Activated CD4-positive, CD25-positive, alpha-beta regulatory T cell treated with anti-CD3 and anti-CD28 coated beads, Interleukin-2, amount 50 U/mL, for 16 hours (primary cell): ENCODE results near the gene GPR50.
A peak's percentile ranks its signal among the peaks of the same experiment; 100 is the strongest.

Source experiments
- DNase-seq: peaks from one replicate; pipeline ENCODE4 v3.0.0-alpha.2; 2020; ENCODE audit warnings: low read depth, low spot score

GPR50 gene

DNA sequence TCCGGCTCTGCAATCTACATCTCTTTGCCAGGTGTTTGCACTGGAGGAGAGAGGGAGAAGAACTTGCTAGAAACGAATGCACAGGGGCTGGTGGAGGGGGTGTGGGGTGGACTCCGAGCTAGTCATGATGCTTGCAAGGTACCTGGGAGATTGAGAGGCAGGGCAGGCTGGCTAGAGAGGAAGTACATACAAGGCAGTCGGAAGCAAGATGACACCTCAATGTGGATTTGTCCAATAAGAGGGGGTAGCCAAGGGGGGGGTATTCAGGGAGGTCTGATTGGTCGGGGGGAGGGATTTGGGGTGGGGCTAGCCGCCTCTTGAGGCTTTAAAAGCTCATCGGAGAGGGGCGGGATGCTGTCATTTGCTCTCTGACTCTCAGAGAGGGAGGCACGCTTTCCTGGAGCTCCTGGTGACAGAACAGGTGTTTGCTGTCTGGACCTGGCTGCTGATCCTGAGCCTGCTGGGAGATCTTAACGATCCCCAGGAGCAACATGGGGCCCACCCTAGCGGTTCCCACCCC lies at the start of gene GPR50:
Gene GPR50, plus strand, starts transcription at position 354 of the 520 bp plus-strand sequence. Its CDS starts 138 bp downstream, at position 492.
- DNase-seq, result no peak

DNA sequence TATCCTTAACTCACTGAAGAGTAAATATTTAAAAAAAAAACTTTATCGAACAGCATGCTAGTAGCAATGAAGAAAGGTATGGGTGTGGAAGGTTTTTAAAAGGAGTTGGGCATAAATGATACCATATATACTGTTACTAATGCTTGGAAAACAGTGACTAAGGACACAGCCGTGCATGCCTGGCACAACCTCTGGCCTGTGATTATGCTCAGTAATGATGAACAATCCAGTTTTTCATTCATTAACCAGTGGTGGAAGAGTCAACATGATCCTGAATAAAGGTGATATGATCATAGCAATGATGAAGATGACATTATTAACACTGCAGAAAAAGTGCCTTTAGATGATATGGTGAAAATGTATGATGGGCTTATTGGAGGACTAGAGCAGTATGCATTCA lies 43.9 kb upstream of the GPR50 start:
- DNase-seq, result no peak

DNA sequence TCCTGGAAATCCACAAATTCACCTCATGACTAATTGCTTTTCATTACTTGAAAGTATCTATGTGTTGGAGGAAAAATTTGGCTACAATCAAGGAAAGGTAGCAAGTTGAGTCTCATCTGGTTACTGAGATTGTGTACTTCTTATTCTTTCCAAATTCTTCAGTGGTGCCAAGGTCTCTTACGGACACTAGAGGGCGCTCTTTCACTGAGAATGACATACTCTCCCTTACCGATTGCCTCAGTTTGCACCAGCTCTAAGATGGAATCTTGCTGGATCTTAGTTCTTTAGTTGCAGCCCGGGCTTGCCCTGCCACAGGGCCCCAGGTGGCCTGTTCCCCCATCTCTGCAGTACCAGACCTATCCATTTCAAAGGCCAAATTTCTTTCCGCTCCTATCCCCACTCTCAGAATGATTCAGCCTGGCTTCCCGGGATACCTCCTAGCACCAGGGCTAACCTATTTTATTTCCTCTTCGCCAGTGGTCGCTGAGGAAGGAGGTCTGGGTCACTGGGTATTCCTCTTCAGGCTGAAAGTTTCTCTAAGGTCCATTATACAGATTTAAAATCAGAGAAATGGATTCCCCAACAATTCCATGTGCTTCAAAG lies 24.6 kb upstream of the GPR50 start:
- DNase-seq, result peak; percentile 18

DNA sequence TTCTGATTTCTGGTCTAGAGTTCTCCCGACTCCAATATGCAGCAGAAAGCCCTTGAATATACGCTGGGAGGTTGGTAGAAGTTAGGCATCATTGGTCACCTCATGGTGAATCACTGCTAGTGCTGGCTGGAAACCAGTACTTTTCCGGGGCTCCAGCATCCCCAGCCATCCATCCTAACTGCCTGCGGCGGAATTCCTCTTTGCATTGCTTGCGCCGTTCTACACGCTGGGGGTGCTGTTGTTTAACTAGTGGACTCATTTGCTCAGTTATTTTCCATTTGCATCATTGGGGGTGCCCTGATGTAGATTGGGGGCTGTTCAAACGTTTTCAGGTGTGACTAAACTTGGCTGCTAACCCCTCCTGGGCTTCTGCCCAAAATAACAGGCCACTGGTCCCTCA lies 23.3 kb upstream of the GPR50 start:
- no peak for DNase-seq

DNA sequence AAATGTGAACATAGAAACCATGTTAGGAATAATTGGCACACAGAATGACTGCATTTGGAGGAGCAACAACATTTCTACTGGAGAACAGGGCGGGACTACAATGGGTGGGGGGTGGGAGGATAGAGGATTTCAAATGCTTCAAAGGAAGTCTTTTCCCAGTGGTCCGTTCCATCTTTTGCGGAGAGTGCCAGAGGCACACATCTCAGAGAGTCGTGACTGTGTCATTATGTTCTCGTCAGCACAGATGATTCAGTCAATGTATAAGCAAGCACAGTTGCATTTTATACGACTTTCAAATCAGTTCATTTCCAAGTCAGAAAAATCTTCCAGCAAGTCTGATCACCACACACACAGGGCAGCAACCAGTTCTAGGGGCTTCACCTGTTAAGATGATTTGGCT lies 22.7 kb upstream of the GPR50 start:
- DNase-seq, result no peak

DNA sequence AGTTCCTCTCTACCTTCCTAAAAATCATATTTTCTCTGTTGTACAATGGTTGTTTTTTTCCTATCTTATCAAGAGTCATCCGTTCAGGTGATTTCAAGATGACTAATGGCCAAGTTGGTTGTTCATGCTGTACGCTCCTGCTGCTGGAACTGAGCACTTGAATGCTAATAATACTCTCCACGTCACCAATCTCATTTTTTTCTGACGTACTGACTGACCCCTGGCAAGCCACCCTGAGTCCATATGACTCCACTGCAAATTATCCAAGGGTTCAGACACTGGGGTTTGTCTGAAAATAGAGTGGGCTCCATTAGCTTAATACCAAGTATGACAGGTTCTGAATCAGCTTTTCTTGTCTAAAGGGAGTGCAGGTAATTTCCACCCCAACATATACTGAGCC lies 21.1 kb upstream of the GPR50 start:
- DNase-seq, result no peak

DNA sequence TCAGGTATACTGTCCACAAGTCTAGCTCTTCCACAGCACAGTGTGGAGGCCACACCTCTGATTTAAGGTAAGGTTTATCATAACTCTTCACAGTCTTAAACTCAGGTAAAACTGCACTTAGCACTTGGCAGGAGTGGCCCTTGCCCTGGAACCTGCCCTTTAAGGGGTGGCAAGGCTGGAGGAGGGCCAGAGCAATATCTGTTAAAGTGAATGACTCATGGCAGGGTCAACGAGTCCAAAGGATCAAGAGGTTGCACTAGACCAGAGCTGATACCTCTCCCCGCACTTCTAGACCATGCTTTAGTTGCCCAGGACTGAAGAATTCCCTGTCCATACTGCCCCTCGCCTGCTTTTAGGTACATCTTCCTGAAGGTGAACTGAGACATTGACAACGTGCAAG lies 14.7 kb upstream of the GPR50 start:
- DNase-seq, result no peak

DNA sequence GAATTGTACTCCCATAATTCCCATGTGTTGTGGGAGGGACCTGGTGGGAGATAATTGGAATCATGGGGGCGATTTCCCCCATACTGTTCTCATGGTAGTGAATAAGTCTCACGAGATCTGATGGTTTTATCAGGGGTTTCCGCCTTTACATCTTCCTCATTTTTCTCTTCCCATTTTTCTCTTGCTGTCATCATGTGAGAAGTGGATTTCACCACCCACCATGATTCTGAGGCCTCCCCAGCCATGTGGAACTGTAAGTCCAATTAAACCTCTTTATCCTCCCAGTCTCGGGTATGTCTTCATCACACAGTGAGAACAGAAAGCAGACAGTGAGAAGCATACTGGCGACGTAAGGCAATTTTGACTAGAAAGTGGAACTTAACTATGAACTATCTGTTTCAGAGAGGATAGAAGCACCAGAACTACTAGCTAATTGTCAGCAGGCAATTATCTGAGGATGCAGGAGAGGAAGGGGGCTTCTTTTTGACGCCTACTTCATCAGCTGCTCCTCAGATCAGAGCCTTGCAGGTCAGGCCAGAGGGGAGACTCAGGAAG lies 8.5 kb upstream of the GPR50 start:
- DNase-seq, result no peak

DNA sequence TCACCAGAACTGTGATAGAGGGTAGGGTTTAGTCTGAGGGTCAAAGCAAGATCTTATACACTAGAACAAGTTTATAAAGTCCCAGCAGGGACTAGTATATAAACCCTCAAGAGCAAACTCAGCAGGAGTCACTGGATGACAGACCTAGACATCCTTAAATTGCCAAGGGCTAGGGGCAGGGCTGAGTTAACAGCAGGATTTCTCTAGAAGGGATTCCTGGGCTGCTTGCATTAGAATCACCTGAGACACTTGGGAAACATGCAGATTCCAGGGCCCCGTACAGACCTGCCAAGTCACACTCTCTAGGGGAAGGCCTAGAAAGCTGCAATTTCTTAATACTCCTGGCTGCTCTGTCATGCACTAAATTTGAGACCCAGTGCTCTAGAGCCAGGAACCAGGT lies 6.6 kb upstream of the GPR50 start:
- no peak for DNase-seq

DNA sequence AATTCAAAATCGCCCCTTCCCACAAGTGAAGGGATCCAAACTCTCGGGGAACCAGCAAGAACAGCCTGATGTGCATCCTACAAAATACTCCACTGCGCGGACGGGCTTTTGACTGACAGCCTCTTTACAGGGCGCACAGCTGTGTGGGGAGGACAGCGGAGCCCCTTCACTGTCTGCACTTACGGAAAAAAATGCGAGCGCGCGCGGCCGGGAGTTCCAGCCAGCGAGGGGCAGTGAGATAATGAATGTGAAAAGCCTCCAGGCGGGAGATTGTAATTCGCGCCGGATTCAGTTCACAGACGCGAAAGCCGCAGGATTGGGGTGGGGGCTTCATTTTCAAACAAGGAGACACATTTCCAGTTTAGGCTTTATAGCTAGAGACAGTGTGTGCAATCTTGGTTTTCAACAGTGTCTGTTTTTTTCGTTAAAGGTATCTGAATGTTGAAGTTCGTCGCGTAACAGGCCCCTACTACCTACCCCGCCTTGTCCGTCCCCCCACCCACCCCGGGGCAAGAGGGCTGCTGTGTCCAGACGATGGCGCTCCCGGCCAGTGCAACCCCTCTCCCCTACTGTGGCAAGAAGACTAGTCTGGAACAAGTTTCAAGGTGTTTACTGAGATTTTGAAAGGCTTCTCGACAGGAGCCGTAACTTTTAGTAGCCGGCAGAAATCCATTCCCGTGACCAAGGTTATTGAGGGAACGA lies 1.7 kb upstream of the GPR50 start:
- DNase-seq, result no peak

DNA sequence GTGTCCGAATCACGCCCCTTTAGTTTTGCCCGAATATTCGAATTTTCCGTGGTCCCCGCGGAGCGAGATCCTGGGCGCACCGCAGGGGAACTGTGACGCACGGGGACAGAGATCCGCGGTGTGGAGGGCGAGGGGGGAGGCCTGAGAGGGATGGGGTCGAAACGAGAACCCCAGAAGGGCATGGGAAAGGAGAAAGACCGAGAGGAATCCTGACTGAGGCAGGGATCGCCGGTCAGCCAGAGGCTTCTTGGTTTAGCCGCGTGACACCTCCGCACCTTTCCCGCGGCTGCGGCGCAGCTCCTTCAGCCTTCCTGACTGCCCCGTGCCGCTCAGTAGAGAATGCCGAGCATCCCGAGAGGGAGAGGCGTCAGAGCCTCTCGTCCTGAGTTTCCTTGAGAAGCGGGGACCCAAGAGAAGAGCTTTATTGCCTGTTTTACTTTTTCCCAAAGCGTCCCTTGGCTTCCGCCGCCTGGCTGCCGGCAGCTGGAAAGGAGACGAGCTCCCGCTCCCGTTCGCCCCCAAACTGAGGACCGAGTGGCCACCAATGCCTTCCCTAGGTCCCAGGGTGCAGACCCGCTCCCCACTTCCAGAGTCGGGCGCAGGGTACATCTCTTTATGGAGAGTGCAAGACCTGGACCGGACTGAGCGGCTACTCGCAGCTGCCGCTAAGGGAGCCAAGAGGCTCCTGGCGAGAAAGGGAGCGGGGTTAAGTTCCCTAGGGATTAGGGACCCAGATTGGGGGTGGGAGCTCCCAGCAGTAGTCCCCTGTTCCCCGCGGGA lies 911 bp upstream of the GPR50 start:
- no peak for DNase-seq

DNA sequence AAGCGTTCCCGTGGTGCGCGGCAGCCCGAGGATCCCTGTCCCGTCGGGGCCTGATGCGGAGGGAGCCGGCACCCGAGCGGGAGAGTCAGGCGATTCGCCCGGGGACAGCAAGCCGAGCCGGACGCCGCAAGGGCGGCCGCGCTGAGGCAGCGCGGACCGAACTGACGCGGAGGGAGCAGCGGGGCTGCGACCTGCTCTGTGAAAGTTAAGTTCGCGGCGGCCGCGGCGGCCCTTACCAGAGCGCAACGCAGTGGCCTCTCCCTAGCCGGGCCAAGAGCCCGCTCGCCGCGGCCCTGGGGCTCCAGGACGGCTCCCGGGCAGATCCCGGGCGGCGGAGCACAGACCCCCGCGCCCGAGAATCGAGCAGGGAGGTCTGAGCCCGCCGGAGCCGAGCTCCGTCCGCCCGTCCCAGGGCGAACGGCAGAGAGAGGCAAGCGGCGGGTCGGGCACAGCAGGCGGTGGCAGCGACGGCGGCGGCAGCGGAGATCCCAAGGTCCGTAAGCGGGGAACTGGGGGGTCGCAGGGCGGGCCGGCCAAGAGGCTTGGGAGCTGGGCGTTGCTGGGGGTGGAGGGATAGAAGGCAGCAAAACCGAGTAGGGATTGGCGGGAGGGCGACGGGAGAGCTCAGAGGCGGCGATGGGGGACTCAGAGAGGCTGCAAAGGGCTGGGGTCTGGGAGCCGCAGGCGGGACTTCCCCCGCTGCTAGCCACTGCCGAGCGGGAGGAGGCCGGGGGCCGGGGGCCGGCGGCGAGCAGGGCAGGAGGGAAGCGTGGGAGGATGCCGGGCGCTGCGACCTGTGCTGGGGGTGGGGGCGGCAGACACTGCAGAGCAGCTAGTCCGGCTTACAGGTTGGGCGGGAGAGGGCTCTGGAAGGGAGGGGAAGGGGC lies 1.0 kb downstream of the GPR50 start:
- DNase-seq, result no peak

DNA sequence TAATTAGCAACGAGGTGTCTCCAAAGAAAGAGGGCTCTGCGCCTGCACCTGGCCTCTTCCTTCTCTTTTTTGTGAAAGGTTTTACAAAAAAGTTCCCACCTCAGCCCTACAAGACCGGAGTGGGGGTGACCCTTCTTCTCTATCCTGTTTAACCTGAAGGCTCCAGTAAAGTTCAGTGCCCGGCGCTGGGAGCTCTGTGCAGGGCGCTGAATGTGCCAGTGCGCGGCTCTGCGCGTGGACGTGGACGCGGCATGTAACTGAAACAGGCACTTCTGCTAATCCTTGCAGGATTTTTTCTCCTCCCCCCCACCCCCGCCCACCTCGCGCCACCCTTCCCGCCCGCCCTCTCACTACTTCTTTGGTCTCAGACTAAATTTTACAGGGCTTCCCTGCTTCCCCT lies 2.4 kb downstream of the GPR50 start:
- DNase-seq, result no peak

DNA sequence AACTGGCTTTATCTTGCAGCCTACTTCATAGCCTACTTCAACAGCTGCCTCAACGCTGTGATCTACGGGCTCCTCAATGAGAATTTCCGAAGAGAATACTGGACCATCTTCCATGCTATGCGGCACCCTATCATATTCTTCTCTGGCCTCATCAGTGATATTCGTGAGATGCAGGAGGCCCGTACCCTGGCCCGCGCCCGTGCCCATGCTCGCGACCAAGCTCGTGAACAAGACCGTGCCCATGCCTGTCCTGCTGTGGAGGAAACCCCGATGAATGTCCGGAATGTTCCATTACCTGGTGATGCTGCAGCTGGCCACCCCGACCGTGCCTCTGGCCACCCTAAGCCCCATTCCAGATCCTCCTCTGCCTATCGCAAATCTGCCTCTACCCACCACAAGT lies 4.0 kb downstream of the GPR50 start:
- DNase-seq, result no peak

DNA sequence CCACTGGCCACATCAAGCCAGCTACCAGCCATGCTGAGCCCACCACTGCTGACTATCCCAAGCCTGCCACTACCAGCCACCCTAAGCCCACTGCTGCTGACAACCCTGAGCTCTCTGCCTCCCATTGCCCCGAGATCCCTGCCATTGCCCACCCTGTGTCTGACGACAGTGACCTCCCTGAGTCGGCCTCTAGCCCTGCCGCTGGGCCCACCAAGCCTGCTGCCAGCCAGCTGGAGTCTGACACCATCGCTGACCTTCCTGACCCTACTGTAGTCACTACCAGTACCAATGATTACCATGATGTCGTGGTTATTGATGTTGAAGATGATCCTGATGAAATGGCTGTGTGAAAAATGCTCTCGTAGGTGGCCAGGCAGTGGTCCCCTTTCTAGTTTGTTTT lies 4.7 kb downstream of the GPR50 start:
- DNase-seq, result no peak

DNA sequence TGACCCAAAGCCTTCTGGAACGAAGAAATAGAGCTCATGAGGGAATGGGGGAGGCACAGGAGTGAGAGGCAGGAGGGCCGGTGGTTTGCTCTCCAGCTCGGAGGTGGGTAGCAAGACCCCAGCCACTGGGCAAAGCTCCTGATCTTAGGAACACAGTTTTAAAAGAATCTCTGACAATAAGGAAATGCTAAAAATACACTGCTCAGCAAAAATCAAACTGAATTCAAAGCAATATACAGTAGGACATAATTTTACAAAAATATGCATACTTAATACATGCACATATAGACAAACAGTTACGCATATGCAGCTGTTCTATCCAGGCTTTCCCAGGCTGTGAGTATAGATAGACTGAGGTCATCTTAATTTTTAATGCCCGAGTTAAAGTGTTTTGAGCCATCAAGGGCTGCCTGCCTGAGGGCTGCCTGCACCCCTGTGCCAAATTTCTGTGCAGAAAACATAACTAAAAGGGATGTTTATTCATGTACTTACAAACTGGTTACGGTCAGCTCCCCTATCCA lies 6.9 kb downstream of the GPR50 start:
- DNase-seq, result no peak

DNA sequence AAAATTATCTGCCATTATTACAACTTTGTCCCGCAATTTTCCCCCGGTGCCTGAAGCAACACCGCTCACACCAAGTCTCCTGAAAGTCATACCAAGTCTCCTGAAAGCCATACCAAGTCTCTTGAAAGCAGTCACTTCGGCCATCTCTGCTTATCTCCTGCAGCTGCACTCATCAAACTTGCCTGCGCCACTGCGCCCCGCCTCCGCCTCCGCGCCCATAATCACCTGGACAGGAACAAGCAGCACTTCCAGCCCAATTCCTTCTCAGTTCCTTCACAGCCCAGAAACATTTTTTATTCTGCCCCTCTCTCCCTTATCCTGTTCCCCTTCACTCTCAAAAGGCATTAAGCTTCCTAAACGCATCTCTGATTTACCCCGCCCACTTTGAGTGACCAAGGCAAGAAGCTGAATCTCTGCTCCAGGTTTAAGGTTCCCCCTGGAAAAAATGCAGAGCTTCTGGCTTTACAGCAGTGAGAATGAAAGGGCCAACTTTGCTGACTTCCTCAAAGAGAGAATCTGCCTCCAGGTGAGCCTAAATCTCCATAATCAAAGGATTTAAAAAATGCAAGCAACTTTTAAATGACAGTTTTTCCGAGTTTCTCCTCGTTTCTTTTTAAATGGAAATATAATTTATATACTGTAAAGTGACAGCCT lies 7.7 kb downstream of the GPR50 start:
- no peak for DNase-seq

DNA sequence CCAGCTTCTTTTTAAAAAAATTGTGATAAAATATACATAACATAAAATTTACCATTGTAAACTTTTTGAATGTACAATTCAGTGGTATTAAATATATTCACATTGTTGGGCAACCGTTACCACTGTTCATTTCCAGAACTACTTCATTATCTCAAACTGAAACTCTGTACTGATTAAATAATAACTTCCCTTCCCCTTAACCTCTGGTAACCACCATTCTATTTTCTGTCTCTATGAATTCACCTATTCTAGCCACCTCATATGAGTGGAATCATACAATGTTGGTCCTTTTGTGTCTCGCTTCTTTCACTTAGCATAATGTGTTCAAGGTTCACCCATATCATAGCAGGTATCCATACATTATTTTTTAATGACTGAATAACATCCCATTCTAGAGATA lies 8.3 kb downstream of the GPR50 start:
- no peak for DNase-seq

DNA sequence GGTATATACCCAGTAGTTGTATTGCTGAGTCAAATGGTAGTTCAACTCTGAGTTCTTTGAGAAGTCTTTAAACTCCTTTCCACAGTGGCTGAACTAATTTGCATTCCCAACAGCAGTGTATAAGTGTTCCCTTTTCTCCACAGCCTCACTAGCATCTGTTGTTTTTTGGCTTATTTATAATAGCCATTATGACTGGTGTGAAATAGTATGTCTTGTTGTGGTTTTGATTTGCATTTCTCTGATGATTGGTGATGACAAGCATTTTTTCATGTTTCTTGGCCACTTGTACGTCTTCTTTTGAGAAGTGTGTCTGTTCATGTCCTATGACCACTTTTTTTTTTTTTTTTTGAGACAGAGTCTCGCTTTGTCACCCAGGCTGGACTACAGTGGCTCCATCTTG lies 30.5 kb downstream of the GPR50 start:
- DNase-seq, result no peak

DNA sequence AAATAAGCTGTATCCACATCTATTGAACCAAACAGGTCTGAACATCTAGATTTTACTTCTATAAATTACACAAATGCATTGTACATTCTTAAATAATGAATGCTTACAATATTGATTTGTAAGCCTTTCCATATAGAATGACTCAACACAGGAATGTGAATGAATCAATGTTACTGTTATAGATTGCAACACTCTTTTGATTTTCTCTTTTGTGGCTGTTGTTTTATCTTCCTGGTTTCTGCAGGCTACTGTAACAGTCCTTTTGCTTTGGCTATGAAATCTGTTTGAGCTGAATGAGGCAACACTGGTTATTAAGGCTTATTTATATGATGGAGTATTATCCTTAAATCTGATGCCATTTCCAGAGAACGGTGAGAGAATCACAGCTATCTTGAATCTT lies 49.5 kb downstream of the GPR50 start:
- no peak for DNase-seq

DNA sequence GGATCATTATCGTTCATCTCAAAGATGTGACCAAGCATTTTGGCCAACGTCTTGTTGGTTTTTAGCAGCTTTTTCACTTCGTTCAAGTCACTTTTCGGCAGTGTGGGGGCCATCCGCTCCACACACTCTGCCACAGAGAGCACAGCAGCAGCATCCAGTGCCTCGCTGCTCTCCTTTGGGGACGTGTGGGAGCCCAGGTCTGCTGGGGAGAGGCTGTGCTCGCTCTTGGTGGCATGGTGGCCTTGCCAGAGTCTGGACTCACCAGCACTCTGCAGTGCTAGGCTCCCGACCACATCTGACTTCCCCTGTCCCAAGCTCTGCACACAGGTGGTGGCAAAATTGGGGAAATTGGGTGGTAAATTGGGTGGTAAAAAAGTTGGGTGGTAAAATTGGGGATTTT lies 50.6 kb downstream of the GPR50 start:
- DNase-seq, result no peak
